GM12874 (cell line): ENCODE measurements around the gene PEX14.

ENCODE experiments used
- CTCF ChIP-seq: IDR thresholded peaks from 2 replicates; pipeline ENCODE4 v1.5.1; 2011; ENCODE audit warnings: low read depth, mild to moderate bottlenecking, control low read depth, low read length, moderate library complexity; ENCODE audit not compliant: insufficient read depth

The PEX14 gene

DNA sequence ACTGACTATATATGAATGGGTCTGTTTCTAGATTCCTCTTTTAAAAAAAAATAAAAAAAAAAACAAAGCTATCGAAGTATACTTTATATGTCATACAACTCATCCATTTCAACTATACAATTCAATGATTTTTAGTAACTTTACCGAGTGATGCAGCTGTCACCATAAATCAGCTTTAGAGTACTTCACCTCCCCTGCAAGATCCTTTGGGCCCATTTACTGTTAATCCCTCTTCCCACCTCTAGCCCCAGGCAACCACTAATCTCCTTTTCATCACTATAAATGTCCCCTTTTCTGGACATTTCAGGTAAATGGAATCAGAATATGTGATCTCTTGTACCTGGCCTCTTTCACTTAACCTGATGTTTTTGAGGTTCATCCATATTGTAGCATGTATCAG is 133.9 kb downstream of the PEX14 start:
- TF ChIP-seq CTCF, result no peak

DNA sequence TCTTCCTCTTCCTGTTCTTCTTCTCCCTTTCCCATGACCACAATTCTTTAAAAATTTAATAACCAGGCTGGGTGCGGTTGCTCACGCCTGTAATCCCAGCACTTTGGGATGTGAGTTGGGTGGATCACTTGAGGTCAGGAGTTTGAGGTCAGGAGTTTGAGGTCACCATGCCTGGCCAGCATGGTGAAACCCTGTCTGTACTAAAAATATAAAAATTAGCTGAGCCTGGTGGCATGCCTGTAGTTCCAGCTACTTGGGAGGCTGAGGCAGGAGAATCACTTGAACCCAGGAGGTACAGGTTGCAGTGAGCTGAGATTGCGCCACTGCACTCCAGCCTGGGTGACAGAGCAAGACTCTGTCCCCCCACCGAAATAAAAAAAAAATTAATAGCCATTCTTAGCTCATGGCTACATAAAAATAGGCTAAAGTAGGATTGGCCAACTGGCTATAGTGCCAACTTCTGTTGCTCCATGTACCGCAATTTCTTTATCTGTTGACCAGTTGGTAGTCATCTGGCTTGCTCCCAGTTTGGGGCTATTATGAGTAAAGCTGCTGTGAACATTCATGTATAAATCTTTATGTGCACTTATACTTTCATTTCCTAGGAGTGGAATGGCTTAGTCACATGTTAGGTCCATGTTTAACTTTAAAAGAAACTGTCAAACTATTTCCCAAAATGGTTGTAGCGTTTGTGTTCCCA is 136.3 kb downstream of the PEX14 start:
- no peak for TF ChIP-seq CTCF

DNA sequence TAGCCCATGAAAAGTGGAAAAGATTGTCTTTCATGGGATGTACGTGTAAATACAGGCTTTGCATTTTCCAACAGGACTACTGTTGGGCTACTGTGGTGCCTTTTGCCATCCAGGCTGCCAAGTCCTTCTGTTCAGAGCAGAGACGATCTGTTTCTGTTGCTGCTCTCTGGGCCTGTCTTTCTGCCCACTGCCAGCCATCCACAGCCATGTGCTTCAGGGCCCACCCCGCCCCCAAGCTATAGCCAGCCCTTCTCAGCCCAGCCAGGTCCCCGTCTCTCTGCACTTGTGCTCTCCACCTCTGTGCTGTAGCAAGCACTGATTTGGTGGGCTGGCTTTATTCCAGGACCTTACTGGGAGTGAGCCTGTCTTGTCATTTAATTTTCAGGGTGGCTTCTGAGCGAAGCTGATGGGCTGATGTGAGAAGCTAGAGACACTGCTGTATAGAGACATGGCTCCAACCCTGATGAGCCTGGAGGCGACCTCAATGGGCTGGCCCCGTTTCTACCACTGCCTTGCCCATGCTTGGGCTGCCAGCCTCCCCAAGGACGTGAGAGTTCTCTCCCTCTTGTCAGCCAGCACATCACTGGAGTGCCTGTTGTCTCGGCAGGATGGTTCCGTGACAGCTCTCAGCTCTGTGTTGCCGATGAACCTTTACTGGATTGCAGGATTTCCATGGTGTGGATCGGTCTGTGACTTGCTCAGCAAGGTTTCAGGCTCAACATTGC is 137.8 kb downstream of the PEX14 start:
- TF ChIP-seq CTCF, result no peak

- no peak for TF ChIP-seq CTCF
Measured at GRCh38 chr1:10613340-10613739, 138.6 kb downstream of the PEX14 start.

DNA sequence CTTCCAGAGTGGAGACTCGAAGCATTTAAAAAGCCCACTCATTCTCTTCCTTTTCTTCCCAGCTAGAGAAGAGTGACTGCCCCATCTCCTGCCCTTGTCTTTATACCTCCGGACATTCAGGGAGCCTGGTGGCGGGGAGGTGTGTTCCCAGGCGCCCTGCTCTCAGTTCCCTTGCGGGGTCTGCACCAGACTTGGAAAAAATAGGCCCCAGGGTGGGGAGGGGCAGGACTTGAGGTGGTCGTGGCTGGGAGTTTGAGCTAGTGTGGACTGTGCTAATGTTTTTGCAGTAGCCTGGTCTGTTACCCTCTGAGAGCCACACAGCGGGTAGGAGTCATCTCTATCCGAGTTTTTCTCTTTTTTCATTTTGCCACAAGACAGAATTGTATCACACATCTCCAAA is 139.1 kb downstream of the PEX14 start:
- TF ChIP-seq CTCF, result no peak

DNA sequence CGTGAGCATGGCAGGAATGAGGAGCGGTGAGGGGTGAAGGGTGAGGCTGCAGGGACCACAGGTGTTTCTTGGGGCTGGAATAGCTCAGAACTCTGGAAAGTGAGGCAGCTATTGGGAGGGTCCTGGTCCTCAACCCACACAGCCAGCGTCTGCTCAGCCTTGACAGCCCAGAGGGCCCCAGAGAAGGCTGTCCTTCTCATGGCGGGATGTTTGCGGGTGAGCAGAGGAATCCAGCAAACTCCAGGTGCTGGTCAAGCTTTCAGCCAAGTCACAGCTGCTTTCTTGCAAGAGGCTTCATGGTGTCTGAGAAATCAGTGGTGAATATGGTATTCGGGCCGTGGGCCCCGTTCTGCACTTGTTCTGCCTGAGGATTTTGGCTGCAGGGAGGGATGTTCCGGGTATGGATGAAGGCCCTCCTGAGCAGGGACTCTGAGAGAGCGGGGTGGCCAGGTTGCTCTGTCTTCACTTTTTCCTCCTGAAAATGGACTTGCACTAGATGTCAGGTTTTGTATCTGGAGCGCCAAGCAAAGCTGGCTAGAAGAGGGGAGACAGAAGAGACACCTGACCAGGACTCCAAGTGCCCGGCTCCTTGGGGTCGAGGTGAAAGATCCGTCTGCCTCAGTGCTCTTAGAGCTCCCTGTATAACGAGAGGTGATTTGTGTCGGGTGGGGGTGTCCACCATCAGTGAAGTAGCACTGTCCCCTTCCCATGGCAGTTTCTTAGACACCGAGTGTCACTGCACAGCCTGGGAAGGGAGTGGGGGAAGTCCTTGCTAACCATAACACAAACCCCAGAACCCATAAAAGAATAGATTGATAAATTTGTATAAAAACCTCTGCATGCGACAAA is 139.9 kb downstream of the PEX14 start:
- TF ChIP-seq CTCF, result no peak

DNA sequence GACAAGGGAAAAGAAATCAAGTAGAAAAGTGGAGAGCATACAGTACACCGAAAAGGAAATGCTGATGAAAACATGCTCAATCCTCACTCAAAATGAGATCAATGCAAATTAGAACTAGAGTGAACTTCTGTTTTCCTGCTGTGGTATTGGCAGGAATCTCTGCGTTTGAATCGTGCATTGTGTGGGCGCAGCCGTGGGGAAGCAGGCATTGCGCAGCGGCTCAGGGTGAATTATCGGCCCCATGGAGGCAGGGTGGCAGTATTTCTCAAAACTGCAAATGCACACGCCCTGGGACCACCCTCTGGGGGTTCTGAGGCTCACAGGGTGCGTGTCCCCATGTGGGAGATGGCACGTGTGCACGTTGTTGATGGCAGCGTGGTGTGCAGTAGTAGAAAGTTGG is 140.6 kb downstream of the PEX14 start:
- TF ChIP-seq CTCF, result no peak
